Effector CD8-positive, alpha-beta T cell (primary cell): ENCODE results near the gene ADSL.
A peak's percentile ranks its signal among the peaks of the same experiment; 100 is the strongest.

Experiments
- DNase-seq: peaks from one replicate; lab custom pipeline; 2025; lab: John Stamatoyannopoulos, UW

The ADSL gene

DNA sequence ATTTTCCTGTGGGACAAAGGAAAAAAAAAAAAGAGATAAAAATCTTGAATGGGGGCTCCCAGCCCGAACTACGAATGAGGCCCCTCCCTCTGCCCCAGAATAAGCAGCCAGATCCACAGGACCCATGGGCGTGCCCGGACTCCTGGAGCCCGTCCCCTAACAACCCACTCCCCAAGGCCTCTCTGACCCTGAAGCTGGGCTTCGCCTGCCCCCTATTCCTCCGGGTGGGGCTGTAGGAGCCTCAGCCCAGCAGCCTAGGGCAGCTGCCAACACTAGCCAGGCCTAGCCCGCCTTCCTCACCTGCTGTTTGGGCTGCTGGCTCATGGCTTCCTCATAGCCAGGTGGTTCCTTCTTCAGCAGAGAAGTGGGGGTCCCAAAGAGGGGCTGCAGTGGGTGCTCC lies 70.7 kb downstream of the ADSL start:
- no peak for DNase-seq

DNA sequence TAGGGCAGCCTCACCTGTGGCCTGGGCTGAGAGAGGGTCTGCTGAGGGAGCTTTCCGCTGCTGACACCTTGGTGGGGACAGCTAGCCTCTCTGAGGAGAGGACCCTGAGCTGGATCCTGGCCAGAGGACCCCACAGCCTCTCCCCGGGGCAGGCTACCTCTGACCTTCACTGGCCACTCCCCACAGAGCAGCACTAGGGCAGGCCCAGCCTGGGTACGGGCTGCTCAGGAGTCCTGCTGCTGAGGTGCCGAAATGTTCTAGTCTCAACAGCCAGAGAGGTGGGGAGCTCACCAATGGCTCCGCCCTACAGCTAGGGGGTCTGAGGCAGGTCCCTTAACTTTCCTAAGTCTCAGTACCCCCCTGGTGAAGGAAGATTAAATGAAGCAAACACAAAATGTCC lies 71.6 kb downstream of the ADSL start:
- DNase-seq, result no peak

DNA sequence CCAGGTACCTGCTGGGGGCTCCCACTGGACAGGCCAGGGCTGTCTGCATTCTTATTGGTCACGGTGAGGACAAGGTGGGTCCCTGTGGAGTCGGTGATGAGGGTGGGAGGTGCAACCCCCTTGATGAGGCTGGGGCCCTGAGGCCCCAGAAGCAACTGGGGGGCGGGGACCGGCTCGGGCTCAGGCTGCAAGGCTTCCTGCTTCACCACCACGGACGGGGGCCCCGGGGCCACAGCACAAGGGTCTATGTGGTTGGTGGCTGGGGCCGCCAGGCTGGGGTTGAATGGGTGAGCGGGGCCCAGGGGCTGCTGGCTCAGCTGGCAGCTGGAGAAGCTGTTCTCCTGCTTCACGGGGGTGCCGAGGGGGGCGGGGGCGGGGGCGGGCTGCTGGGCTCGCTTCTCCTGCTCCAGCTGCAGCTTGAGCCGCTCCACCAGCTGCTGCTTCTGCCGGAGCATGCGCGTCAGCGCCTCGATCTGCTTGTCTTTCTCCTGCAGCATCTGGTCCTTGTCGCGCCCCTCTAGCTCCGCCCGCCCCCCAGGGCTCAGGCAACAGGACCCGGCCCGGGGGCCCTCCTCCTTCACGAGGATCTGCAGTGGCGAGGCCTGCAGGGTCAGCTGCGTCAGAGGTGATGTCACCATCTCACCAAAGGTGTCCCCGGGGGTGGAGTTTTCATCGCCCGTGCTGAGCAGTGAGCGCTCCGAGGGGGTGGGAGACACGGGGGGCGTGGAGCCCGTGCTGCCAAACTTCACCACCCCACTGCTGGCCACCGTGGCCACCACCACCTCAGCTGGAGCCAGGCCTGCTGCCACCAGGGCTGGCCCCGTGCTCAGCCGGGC lies 72.3 kb downstream of the ADSL start:
- peak; percentile 43 for DNase-seq

DNA sequence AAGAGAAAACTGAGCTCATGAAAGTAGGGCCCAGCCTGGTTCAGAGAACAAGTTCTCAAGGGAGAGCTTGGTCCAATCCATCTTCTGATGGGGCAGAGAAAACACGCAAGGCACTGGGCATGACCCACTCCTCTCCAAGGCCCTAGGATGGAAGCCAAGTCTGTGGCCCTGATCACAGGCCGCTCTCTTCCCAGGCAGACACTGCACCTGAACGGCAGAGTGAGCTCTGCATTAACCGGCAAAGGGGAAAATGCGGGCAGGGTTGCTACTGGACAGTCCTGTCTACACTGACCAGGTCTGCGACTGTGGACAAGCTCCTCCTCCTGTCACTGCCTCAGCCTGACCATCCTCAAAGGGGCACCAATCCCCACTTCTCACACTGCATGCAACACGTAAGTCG lies 73.4 kb downstream of the ADSL start:
- DNase-seq, result no peak

DNA sequence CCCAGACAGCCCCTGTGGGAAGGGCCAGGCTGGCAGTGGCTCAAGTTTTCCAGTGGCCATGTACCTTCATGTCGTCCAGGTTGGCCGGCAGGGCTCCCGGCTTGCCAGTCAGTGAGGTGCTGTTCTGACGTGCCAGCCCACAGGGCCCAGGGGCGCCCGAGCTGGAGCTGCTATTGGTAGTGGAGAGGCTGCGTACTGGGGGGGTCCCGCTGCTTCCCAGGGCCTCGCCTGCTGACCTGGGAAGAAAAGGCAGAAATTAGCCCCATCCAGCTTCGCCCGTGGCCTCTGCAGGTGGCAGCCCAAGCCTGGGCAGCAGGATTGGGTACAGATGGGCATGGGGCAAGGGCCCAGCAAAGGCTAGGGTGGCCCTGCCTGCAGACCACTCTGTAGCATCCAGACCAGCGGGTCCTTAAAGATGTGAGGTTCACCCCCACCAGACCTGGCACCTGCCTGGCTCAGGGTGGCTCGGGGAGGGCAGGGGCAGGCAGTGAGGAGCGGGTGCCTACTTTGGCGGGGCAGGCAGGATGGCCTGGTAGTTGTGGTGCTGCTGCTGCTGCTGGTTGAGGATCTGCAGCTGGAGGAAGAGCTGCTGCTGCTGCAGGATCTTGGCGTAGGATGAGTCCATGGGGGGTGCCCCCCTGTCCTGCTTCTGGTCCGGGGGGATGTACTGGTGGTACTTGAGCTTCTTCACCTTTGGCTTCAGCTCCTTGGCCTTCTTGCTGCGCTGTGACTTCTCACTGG lies 74.2 kb downstream of the ADSL start:
- DNase-seq, result no peak

DNA sequence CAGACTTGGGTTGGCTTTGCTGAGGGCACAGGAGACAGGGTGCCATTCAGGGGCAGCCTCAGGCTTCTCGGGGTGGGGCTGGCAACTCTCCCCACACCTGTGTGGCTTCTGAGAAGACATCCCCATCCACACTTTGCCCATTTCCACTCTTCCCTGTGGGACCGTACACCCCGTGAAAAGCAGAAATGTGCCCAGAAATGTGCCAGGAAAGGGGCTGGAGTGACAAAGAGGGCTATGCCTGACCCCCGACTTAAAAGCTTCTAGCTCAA lies 74.7 kb downstream of the ADSL start:
- DNase-seq, result no peak

DNA sequence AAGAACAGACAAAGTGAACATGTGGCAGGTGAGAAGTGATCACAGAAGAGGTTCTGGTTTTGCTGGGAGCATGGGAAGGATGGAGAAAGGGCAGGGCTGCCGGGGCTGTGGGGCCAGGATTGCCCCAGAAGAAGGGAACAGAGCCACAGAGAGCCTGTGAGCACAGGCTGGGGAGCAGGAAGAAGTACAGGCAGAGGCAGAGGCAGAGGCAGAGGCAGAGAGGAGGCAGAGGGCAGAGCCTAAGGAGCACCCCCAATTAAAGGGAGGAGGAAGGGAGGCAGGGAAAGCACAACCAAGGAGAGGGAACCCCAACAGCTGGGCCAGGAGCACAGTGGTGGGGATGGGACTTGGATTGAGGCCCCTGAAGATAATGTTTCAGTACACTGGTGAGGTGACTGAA lies 75.6 kb downstream of the ADSL start:
- no peak for DNase-seq

DNA sequence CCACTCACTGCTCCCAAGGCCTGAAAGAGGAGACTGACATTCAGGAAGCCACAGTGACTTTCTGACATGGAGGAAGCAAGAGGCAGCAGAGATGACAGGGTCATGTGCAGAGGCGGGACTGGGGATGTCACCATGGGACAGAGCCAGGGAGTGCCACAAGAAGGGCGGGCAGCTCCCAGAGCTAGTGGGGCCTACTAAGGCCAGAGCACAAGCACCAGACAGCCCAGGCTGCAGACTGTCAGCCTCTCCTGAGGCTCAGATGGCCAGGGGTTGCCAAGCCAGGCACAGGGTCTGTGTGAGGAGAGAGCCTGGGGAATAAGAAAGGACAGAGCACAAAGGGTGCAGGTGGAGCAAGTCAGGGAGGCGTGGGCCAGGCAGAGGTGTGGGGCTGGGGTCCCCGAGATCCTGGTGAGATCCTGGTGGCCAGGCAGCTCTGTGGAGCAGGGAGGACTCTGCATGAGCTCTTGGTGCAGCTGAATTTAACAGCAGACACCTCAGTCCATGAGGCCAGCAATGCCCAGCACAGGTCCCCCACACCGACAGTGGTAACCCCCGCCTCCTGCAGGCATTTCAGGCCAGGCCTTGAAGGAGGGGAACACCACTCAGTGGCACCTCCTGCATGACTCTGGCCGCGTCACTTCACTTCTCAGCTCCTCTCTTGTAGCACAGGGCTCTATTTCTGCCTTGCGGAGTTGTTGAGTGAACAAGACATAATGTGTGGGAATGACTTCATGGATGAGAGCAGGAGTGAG lies 76.4 kb downstream of the ADSL start:
- DNase-seq, result no peak

DNA sequence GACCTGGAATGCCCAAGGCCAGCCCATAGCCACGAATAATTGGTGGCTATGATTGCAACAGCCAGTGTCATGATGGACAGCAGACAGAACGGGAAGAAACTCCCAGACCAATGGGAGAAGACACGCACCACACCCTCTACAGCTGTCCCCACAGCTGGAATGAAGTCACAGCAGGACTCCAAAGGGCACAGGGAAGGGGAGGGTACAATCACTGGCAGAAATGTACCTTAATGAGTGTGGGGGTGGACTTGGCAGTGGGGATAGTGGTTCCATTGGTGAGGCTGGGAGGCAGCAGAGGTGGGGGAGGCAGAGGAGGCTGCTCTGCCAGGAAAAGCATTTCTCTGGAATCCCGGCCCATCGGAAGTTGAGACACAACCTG lies 77.0 kb downstream of the ADSL start:
- no peak for DNase-seq

DNA sequence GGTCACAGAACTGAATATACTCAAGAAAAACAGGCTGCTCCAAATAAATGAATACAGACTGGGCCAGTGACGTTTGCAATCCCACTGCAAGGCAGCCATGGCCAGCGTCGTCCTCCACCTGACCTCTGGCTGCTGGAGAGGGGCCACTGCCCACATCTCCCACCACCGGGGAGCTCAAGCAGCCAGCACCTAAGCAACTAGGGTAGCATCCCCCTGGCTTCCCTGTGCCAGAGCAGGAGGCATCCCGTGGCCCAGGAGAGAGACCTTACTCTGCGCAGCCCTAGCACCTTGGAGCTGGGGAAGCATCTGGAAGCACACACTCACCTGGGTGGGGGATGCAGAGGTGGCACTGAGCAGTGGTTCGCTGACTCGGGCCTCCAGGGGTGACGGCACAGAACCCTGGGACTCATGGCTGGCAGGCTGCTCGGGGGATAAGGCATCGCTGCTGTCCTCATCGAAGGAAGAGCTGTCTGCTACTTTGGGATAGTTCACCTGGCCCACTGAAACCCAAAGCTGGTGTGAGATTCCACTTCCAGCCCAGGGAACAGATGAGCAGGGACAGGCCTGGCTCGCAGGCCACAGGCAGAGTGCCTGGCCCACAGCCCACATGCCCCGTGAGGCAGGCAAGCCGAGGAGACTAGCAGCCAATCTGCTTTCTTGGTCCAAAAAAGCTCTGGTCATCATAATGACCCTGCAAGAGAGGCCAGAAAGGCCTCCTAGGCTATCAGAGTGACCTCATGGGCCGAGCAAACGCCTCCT lies 77.8 kb downstream of the ADSL start:
- DNase-seq, result no peak

DNA sequence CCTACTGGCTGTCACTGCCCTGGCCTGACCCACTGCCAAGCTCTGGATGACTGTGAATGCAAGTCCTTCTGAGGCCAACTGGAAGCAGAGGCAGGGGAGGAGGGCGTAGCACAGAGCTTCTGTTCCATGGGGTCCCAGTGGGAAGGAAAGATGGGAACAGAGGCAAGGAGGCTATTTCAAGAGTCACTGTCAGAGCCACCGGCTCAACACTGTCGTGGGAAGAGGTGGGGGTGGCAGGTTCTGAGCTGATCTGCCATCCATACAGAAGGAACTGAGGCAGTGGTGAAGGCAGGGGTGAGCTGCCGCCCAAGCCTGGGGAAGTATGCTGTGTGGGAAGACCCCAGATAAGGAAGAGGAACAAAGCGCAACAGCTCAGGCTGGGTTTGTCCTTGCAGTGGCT lies 78.8 kb downstream of the ADSL start:
- no peak for DNase-seq

DNA sequence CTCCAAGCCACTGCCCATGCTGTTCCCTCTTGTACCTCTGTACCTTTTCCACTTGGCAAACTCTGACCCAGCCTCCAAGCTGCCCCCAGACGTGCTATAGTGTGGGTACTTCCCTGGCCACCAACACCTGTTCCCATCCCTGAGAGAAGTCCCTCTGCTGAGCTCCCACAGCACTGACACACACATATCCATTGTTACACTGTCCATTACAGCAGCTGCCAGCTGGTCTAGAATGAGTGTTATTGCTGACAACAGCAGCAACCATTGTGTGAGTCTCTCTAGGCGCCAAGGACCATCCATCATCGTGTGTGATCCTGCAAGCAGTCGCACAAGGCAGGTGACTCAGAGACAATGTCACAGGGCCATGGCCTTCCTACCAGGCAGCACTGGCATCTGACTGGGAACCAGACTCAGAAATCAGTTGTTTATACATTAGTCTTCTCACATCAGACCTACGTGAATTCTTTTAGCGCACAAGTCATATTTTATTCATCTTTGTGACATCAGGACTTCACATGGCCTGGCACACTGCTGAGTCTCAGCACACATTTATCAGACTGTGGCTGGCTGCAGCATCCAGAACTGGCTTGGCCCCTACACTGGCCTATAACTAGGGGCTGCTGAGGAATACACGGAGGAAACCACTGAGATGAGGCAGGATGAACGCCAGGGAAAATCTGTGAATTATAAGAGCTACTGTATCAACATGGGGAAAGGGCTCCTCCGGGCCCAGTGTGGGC lies 80.5 kb downstream of the ADSL start:
- no peak for DNase-seq

DNA sequence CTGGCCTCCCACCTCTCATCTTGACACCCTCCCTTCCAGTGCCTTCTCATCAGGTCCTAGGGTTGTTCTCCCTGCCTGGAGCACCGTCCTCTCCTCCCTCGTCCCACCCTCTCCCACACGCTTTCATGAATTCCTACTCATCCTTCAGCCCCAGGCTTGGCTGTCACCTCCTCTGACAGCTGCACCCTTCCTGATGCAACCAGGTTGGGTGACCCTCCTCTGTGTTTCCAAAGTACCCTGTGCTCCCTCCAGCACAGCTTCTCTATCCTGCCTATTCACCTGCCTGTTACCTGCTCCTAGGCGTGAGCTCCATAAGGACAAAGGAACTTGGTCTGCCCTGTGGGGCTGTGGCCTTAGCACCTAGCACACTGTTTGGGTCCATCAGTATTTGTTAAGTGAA lies 82.5 kb downstream of the ADSL start:
- no peak for DNase-seq

DNA sequence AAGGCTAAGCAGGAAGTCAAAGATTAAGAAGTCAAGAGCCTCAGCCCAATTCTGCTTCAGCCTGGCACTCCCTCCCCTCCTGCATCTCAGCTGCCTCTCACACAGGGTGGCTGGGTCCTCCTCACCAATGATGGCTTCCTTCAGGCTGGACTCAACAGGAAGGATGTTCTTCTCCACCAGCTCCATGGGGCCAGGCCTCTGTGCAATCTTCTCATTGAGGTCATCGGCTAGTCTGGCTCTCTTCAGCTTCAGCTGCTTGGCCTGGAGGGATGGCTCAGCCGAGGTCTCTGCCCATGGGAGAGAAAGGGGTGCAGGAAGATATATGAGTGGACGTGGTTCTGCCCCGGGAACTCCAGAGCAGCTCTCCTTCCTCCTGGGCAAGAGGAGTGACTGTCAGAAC lies 83.2 kb downstream of the ADSL start:
- DNase-seq, result no peak

DNA sequence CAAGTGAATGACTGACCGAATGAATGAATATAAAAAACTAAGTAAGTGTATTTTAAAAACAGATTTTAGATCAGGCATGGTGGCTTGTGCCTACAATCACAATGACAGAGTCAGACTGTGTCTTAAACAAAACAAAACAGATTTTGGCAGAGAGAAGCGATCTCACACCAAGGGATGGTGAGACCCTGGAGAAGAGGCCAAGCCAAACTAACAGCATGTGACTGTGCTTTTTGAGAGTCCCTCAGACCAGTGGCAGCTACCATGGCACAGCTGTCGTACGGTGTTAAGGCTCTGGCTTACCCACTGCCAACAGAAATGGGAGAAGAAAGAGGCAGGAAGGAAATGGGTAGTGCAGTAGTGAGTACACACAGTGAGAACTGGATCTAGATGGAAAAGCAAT lies 84.7 kb downstream of the ADSL start:
- no peak for DNase-seq

DNA sequence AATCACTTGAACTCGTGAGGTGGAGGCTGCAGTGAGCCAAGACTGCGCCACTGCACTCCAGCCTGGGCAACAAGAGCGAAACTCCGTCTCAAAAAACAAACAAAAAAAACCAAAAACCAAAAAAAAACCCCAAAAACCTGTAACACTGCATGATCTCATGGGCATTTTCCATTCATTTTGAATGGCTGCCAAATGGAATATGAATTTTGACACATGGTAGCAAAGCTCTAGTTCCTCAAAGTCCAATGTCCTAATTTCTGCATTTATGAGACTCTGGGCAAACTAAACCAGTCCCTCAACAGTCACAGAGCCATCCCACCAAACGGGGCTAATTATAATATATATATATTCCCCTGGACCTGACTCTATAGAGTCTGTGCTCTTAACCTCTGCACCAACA lies 85.9 kb downstream of the ADSL start:
- no peak for DNase-seq

DNA sequence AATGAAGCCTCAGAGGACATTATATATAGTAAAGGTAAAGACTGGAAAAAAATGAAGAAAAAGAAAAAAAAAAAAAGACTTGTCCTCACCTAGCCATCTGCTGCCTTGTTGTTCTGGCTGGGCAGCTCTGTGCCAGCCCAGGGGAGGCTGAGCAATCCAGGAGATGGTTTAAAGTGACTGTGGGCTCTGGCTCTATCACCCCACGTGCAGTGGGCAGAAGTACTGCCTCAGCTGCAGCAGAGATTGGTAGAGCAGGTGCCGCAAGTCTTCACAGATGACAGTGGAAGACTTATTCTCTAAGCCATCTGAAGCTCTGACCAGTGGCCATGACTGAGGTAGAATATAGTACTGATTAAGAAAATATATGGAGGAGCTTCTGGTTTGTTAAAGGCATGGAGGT lies 86.3 kb downstream of the ADSL start:
- no peak for DNase-seq

DNA sequence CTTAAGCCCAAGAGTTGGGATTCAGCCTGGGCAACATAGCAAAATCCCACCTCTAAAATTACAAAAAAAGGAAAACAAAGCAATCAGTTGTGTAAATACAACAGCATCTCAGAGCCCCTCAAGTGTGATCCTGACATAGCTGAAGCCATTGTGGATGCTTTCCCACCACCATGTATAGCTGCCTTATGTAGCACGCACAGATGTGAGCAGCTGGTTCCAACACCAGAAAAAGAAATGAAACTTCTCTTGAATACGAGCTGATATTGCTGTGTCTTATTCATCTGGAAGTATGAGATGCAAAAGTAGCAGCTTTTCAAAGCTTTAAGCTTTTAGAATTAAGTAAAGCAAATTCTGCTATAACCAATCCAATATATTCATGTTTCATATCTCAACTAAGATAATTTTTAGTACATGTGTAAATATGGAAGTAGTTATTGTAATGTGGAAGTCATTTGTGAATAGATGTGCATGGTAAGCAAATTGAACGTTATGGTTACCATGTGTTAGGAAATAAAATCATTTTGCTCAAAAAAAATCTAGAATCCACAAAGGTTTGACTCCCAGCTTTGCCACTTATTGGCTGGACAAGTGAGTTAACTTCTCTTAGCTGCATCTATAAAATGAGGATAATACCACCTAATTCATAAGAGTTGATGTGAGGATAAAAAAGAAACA lies 87.3 kb downstream of the ADSL start:
- DNase-seq, result no peak

DNA sequence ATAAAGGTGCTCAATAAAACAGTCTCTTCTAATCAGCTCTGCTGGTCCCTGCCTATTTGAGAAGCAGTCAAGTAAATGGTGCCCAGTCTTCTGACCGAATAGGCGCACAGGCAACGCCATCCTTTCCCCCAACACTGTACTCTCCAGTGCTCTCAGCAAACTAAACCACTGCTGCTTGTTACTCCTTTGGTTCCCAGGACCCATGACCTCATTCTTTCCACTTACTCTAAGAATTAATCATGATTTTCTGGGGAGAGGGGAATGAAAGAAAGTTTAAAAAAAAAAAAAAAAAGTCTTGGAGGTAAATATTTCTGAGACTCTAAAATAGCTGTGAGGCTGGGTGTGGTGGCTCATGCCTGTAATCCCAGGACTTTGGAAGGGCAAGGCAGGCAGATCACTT lies 87.8 kb downstream of the ADSL start:
- no peak for DNase-seq

DNA sequence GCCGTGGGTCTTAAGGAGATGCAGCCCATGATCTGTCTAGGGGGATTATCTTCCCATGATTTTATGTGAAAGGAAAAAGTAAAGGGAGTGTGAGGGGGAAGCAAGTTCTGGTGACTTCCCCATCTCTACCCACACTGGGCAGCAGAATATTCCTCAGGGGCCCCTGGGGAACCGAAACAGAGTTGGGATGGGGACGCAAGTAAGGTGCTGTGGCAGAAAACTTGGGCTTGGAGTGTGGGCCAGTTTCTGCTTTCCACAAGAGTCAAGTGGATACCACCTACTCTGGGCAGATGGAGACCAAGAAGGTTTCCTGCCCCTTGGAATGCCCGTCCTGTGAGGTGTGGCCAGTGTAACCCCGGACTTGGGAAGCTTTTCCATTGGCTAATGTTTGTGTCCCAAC lies 88.4 kb downstream of the ADSL start:
- DNase-seq, result no peak
